ENCODE data around the gene DCTN3.

Gene DCTN3

DNA sequence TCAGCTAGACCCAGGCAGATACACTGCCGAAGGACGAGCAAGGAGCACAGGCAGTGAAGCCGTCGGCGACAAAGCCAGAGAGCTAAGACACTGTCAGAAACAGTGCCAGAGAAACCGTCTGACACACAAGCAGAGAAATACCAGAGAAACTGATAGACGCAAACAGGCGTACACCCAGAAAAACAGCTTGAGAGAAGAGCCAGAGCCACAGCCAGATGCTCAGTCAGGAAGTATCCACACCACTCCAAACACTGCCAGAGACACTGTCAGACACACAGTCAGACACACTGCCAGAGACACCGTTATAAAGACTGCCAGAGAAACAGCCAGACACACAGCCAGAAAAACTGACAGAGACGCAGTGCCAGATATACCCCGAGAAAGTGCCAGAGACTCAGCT lies 49.9 kb downstream of the DCTN3 start:
- H3K4me1 ChIP-seq (ENCODE audit: control extremely low read depth in 1 of 4, control insufficient read depth in 4 of 4, insufficient read depth in 4 of 4, low read length in 3 of 4): no peaks in the 10 kb centered on the region
- H3K4me3 ChIP-seq (ENCODE audit: control insufficient read depth in 1 of 7, extremely low read depth in 1 of 7, insufficient read depth in 4 of 7, low read depth in 2 of 7, low read length in 6 of 7): no peak overlapping the region
- ChIA-PET POLR2A (no interaction called here), CTCF (interaction anchor here (1.1 to 1.3 kb wide), 2 partner anchors 9 to 21 kb away, joined by 3 to 5 read pairs; no protein-coding TSS in a partner anchor)
- H3K9me3 ChIP-seq (ENCODE audit: control extremely low read depth in 1 of 5, control insufficient read depth in 4 of 5, insufficient read depth in 2 of 5, low read depth in 1 of 5, low read length in 4 of 5): no peaks in the 10 kb centered on the region
- no peak for DNase-seq
- WGBS (ENCODE audit: insufficient coverage): 87% methylated on average over 11 of the region's 11 CpGs
- peaks cover 0 to 44% (median 21%) of the 10 kb centered on the region in 5 experiments for H3K27me3 ChIP-seq (replicated peaks in 2 of 5; ENCODE audit: control insufficient read depth in 4 of 5, insufficient read depth in 5 of 5, low read length in 4 of 5)
- H3K27ac ChIP-seq (ENCODE audit: insufficient read depth in 1 of 2, low read depth in 1 of 2, low read length in 2 of 2, poor library complexity in 1 of 2, severe bottlenecking in 2 of 2): no peak overlapping the region
- H3K36me3 ChIP-seq (ENCODE audit: control insufficient read depth in 4 of 4, insufficient read depth in 4 of 4, low read length in 3 of 4): no peaks in the 10 kb centered on the region

DNA sequence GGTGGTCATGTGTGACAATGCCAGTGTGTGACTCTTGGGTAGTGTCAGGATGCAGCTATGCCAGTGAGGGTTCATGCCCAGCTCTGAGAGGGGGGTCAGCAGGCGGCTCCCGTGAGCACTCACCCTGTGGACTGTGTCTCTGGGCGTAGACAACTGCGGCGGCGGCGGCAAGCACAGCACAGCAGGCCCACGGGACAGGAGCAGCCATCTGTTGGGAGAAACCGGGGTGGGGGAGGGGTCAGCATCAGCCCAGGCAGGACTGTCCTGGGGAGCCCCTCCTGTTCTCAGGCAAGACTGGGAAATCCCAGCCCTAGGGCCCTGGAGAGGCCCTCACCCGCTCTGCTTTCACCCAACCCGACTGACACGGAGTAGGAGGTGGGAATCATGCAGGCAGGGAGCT lies 51.5 kb downstream of the DCTN3 start:
- DNase-seq: no peak
- no peaks in the 10 kb centered on the region for H3K4me1 ChIP-seq (ENCODE audit: control extremely low read depth in 1 of 4, control insufficient read depth in 4 of 4, insufficient read depth in 4 of 4, low read length in 3 of 4)
- H3K27ac ChIP-seq (ENCODE audit: insufficient read depth in 1 of 2, low read depth in 1 of 2, low read length in 2 of 2, poor library complexity in 1 of 2, severe bottlenecking in 2 of 2): no peak overlapping the region
- no peaks in the 10 kb centered on the region for H3K9me3 ChIP-seq (ENCODE audit: control extremely low read depth in 1 of 5, control insufficient read depth in 4 of 5, insufficient read depth in 2 of 5, low read depth in 1 of 5, low read length in 4 of 5)
- CTCF ChIA-PET: interaction anchor here (1.2 to 1.5 kb wide), 2 partner anchors 11 to 66 kb away, joined by 3 to 4 read pairs; no protein-coding TSS in a partner anchor
- no peak overlapping the region for H3K4me3 ChIP-seq (ENCODE audit: control insufficient read depth in 1 of 7, extremely low read depth in 1 of 7, insufficient read depth in 4 of 7, low read depth in 2 of 7, low read length in 6 of 7)
- peaks cover 0 to 41% (median 21%) of the 10 kb centered on the region in 5 experiments for H3K27me3 ChIP-seq (replicated peaks in 2 of 5; ENCODE audit: control insufficient read depth in 4 of 5, insufficient read depth in 5 of 5, low read length in 4 of 5)
- POLR2A ChIA-PET: no interaction called here
- 70% methylated on average over 11 of the region's 12 CpGs for WGBS (ENCODE audit: insufficient coverage)
- no peaks in the 10 kb centered on the region for H3K36me3 ChIP-seq (ENCODE audit: control insufficient read depth in 4 of 4, insufficient read depth in 4 of 4, low read length in 3 of 4)

DNA sequence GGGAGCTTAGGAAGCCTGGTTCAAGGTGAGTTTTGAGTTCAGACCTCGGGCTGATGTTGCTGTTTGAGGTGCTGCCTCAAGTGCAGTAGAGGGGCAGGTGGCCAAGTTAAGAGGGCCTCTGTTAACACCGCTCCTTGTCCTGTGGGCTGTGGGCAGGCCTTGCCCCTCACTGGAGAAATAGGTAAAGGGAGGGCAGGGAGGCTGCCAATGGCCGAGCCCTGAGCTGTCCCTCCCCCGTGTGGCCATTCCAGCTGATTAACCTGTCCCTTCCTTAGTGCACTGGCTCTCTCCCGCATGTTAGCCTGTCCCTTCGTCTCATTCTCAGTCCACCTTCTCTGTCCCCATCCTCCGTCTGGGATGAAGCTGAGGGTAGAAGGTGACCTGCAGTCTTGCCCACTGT lies 52.2 kb downstream of the DCTN3 start:
- Histone ChIP-seq H3K27me3 (replicated peaks in 2 of 5; ENCODE audit: control insufficient read depth in 4 of 5, insufficient read depth in 5 of 5, low read length in 4 of 5) (peaks cover 0 to 39% (median 19%) of the 10 kb centered on the region in 5 experiments), H3K36me3 (ENCODE audit: control insufficient read depth in 4 of 4, insufficient read depth in 4 of 4, low read length in 3 of 4) (no peaks in the 10 kb centered on the region), H3K9me3 (ENCODE audit: control extremely low read depth in 1 of 5, control insufficient read depth in 4 of 5, insufficient read depth in 2 of 5, low read depth in 1 of 5, low read length in 4 of 5) (no peaks in the 10 kb centered on the region), H3K4me1 (ENCODE audit: control extremely low read depth in 1 of 4, control insufficient read depth in 4 of 4, insufficient read depth in 4 of 4, low read length in 3 of 4) (no peaks in the 10 kb centered on the region), H3K4me3 (ENCODE audit: control insufficient read depth in 1 of 7, extremely low read depth in 1 of 7, insufficient read depth in 4 of 7, low read depth in 2 of 7, low read length in 6 of 7) (no peak overlapping the region), H3K27ac (ENCODE audit: insufficient read depth in 1 of 2, low read depth in 1 of 2, low read length in 2 of 2, poor library complexity in 1 of 2, severe bottlenecking in 2 of 2) (no peak overlapping the region)
- WGBS (ENCODE audit: insufficient coverage): 85% methylated on average over 2 of the region's 7 CpGs
- no peak for DNase-seq
- CTCF ChIA-PET: interaction anchor here (0.8 to 1.5 kb wide), 2 partner anchors 12 to 33 kb away, joined by 3 to 4 read pairs; no protein-coding TSS in a partner anchor
- POLR2A ChIA-PET: no interaction called here

DNA sequence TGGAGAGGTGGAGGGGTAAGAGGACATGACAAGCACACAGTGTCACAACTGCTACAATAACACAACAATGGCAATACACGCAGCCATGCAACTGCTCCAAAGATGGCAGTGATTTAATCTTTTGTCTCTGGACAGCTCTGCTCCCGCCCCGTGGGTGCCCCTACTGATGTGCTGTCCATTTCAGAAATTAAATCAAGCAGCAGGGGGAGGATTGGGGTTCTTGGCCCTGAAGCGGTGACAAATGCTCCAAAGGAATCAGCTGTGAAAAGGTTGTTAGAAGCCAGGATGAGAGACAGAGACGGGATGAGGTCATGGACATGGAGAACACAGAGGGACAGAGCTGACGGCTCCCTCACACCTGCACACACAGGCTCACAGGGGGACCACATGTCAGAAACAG lies 53.3 kb downstream of the DCTN3 start:
- H3K27ac ChIP-seq (ENCODE audit: insufficient read depth in 1 of 2, low read depth in 1 of 2, low read length in 2 of 2, poor library complexity in 1 of 2, severe bottlenecking in 2 of 2): no peak overlapping the region
- no peaks in the 10 kb centered on the region for H3K36me3 ChIP-seq (ENCODE audit: control insufficient read depth in 4 of 4, insufficient read depth in 4 of 4, low read length in 3 of 4)
- CTCF ChIA-PET: interaction anchor here (0.7 to 1.1 kb wide), 2 partner anchors 15 to 24 kb away, joined by 3 read pairs; no protein-coding TSS in a partner anchor
- POLR2A ChIA-PET: no interaction called here
- H3K27me3 ChIP-seq (replicated peaks in 2 of 5; ENCODE audit: control insufficient read depth in 4 of 5, insufficient read depth in 5 of 5, low read length in 4 of 5): peaks cover 0 to 43% (median 21%) of the 10 kb centered on the region in 5 experiments
- no peaks in the 10 kb centered on the region for H3K4me1 ChIP-seq (ENCODE audit: control extremely low read depth in 1 of 4, control insufficient read depth in 4 of 4, insufficient read depth in 4 of 4, low read length in 3 of 4)
- H3K9me3 ChIP-seq (ENCODE audit: control extremely low read depth in 1 of 5, control insufficient read depth in 4 of 5, insufficient read depth in 2 of 5, low read depth in 1 of 5, low read length in 4 of 5): peaks cover 0 to 5% (median 2%) of the 10 kb centered on the region in 5 experiments
- DNase-seq: no peak
- no peak overlapping the region for H3K4me3 ChIP-seq (ENCODE audit: control insufficient read depth in 1 of 7, extremely low read depth in 1 of 7, insufficient read depth in 4 of 7, low read depth in 2 of 7, low read length in 6 of 7)
- 90% methylated on average over 5 of the region's 6 CpGs for WGBS (ENCODE audit: insufficient coverage)

DNA sequence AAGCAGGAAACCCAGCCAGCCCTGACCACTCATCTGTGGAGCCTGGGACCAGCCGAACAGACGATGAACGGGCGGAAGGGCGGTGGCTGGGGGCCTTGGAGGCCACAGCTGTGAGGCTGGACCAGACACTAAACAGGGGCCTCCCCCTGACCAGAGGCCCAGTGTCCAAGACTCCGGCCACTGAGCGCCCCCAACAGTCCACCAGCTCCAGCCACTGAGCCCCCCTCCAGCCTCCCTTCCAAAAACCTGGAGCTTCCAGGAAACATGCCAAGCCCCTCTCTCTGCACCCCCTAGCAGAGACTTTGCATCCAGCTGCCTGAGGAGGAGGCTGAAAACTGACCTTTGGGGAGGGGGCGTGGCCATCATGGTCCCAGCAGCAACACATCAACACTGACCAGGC lies 54.0 kb downstream of the DCTN3 start:
- Histone ChIP-seq H3K4me3 (ENCODE audit: control insufficient read depth in 1 of 7, extremely low read depth in 1 of 7, insufficient read depth in 4 of 7, low read depth in 2 of 7, low read length in 6 of 7) (no peak overlapping the region), H3K9me3 (ENCODE audit: control extremely low read depth in 1 of 5, control insufficient read depth in 4 of 5, insufficient read depth in 2 of 5, low read depth in 1 of 5, low read length in 4 of 5) (peaks cover 0 to 7% (median 4%) of the 10 kb centered on the region in 5 experiments), H3K4me1 (ENCODE audit: control extremely low read depth in 1 of 4, control insufficient read depth in 4 of 4, insufficient read depth in 4 of 4, low read length in 3 of 4) (no peaks in the 10 kb centered on the region), H3K27ac (ENCODE audit: insufficient read depth in 1 of 2, low read depth in 1 of 2, low read length in 2 of 2, poor library complexity in 1 of 2, severe bottlenecking in 2 of 2) (no peak overlapping the region), H3K27me3 (replicated peaks in 2 of 5; ENCODE audit: control insufficient read depth in 4 of 5, insufficient read depth in 5 of 5, low read length in 4 of 5) (peaks cover 0 to 43% (median 21%) of the 10 kb centered on the region in 5 experiments), H3K36me3 (ENCODE audit: control insufficient read depth in 4 of 4, insufficient read depth in 4 of 4, low read length in 3 of 4) (no peaks in the 10 kb centered on the region)
- 82% methylated on average over 6 of the region's 8 CpGs for WGBS (ENCODE audit: insufficient coverage)
- no peak for DNase-seq
- ChIA-PET CTCF (interaction anchor here (0.6 to 1.1 kb wide), 3 partner anchors 16 to 155 kb away, joined by 3 read pairs; no protein-coding TSS in a partner anchor), POLR2A (no interaction called here)

DNA sequence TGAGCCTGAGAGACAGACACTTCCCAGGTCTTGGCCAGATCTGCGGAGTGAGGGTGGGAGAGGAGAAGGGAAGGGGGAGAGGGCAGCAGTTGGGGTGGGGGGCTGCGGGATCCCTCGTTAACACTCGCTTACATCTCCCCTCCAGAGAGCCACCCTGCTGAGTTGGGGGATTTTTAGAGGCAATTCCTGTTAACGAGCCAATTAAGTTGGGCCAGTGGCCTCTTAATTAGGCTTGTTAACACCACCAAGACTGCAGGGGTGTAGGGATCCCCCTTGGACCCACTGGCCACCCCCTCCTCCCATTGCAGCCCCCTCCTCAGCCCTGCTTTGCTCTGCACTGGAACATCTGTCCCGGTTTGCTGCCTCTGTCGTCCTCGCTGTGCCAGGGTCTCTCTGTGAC lies 54.4 kb downstream of the DCTN3 start:
- peaks cover 0 to 45% (median 21%) of the 10 kb centered on the region in 5 experiments for H3K27me3 ChIP-seq (replicated peaks in 2 of 5; ENCODE audit: control insufficient read depth in 4 of 5, insufficient read depth in 5 of 5, low read length in 4 of 5)

DNA sequence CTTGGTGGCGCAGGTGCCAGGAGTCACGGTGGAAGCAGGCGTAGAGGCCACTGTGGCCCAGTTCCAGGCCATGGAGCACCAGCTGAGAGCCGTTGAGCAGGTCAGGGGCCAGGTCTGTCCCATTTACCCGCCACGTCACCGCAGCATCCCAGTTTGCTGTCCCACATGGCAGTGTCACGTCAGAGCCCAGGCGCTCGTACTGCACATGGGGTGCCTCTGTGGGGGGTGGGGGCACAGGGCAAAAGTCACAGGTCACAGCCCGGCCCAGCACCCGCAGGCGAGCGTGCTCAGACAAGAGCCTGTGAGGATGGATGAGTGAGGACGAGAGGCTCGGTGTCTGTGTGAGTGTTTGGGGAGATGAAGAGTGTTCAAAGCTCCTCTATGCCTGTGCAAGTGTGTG lies 55.7 kb downstream of the DCTN3 start:
- WGBS (ENCODE audit: insufficient coverage): 96% methylated on average over 14 of the region's 16 CpGs
- CTCF ChIA-PET: interaction anchor here (1.6 kb wide), 2 partner anchors 10 to 23 kb away, joined by 4 to 5 read pairs; no protein-coding TSS in a partner anchor

More for the DNA sequence above, 54.4 kb downstream of the DCTN3 start:
- peaks cover 0 to 7% (median 4%) of the 10 kb centered on the region in 5 experiments for H3K9me3 ChIP-seq (ENCODE audit: control extremely low read depth in 1 of 5, control insufficient read depth in 4 of 5, insufficient read depth in 2 of 5, low read depth in 1 of 5, low read length in 4 of 5)
- no peak overlapping the region for H3K27ac ChIP-seq (ENCODE audit: insufficient read depth in 1 of 2, low read depth in 1 of 2, low read length in 2 of 2, poor library complexity in 1 of 2, severe bottlenecking in 2 of 2)
- H3K36me3 ChIP-seq (ENCODE audit: control insufficient read depth in 4 of 4, insufficient read depth in 4 of 4, low read length in 3 of 4): no peaks in the 10 kb centered on the region
- no peaks in the 10 kb centered on the region for H3K4me1 ChIP-seq (ENCODE audit: control extremely low read depth in 1 of 4, control insufficient read depth in 4 of 4, insufficient read depth in 4 of 4, low read length in 3 of 4)
- no peak for DNase-seq
- POLR2A ChIA-PET: no interaction called here
- CTCF ChIA-PET: interaction anchor here (0.6 to 1.1 kb wide), 2 partner anchors 25 to 154 kb away, joined by 3 read pairs; no protein-coding TSS in a partner anchor
- 66% methylated on average over 3 of the region's 8 CpGs for WGBS (ENCODE audit: insufficient coverage)
- no peak overlapping the region for H3K4me3 ChIP-seq (ENCODE audit: control insufficient read depth in 1 of 7, extremely low read depth in 1 of 7, insufficient read depth in 4 of 7, low read depth in 2 of 7, low read length in 6 of 7)

More for the DNA sequence above, 55.7 kb downstream of the DCTN3 start:
- Histone ChIP-seq H3K36me3 (ENCODE audit: control insufficient read depth in 4 of 4, insufficient read depth in 4 of 4, low read length in 3 of 4) (no peaks in the 10 kb centered on the region), H3K27me3 (replicated peaks in 2 of 5; ENCODE audit: control insufficient read depth in 4 of 5, insufficient read depth in 5 of 5, low read length in 4 of 5) (peaks cover 0 to 56% (median 18%) of the 10 kb centered on the region in 5 experiments), H3K27ac (ENCODE audit: insufficient read depth in 1 of 2, low read depth in 1 of 2, low read length in 2 of 2, poor library complexity in 1 of 2, severe bottlenecking in 2 of 2) (no peak overlapping the region), H3K4me3 (ENCODE audit: control insufficient read depth in 1 of 7, extremely low read depth in 1 of 7, insufficient read depth in 4 of 7, low read depth in 2 of 7, low read length in 6 of 7) (no peak overlapping the region), H3K9me3 (ENCODE audit: control extremely low read depth in 1 of 5, control insufficient read depth in 4 of 5, insufficient read depth in 2 of 5, low read depth in 1 of 5, low read length in 4 of 5) (peaks cover 0 to 7% (median 4%) of the 10 kb centered on the region in 5 experiments), H3K4me1 (ENCODE audit: control extremely low read depth in 1 of 4, control insufficient read depth in 4 of 4, insufficient read depth in 4 of 4, low read length in 3 of 4) (no peaks in the 10 kb centered on the region)
- POLR2A ChIA-PET: no interaction called here
- DNase-seq: no peak
